PC-9 (cell line): ENCODE measurements around the gene TMPRSS4.

Experiments
- EZH2 ChIP-seq: fragments of 200-600 bp; sonication (generic); IDR thresholded peaks from 2 replicates; pipeline ENCODE4 v1.8.0; 2017; ENCODE audit warnings: antibody characterized with exemption, low read depth
- TF ChIP-seq, protein P1 (sequence below): fragments of 200-600 bp; sonication (generic); conservative IDR thresholded peaks from 2 replicates; pipeline ENCODE4 v1.6.1; 2017; ENCODE audit warnings: mixed run types, antibody characterized with exemption, mild to moderate bottlenecking, moderate library complexity

DNA sequence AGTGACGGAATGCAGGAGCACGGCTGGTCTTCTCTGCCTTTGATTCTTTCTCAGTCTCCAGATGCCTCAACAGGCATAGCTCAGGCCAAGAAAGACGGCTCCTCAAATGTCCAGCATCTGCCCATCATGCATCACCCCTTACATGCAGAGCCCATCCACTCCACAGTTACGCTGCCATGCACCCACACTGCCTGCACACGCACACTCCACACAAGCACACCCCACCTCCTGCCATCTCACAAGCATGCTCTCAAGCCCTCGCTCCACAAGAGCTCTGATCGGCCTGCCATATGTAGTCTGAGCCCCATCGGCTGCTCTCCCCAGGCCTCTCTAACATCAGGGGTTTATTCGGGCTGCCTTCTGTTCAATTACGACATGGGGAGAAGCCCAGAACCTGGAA lies 56.9 kb downstream of the TMPRSS4 start:
- TF ChIP-seq, protein P1, sequence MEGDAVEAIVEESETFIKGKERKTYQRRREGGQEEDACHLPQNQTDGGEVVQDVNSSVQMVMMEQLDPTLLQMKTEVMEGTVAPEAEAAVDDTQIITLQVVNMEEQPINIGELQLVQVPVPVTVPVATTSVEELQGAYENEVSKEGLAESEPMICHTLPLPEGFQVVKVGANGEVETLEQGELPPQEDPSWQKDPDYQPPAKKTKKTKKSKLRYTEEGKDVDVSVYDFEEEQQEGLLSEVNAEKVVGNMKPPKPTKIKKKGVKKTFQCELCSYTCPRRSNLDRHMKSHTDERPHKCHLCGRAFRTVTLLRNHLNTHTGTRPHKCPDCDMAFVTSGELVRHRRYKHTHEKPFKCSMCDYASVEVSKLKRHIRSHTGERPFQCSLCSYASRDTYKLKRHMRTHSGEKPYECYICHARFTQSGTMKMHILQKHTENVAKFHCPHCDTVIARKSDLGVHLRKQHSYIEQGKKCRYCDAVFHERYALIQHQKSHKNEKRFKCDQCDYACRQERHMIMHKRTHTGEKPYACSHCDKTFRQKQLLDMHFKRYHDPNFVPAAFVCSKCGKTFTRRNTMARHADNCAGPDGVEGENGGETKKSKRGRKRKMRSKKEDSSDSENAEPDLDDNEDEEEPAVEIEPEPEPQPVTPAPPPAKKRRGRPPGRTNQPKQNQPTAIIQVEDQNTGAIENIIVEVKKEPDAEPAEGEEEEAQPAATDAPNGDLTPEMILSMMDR = no peak
- TF ChIP-seq EZH2 = no peak
